ENCODE data around the gene TTC24.
"Not testable (repeated sequence)": the region's sequence is repeated elsewhere in the genome, so short reads cannot be mapped to it uniquely, and the experiment has no call there.

The TTC24 gene

GRCh38 chr1:156589546-156589945, 10.0 kb downstream of the TTC24 start:
- no peak for DNase-seq

GRCh38 chr1:156590326-156591180, 11.0 kb downstream of the TTC24 start:
- no peak for DNase-seq

GRCh38 chr1:156591181-156591431, 11.6 kb downstream of the TTC24 start:
- DNase-seq: no peak

GRCh38 chr1:156591432-156592157, 12.1 kb downstream of the TTC24 start, which contains the start of gene NAXE:
Gene NAXE, plus strand, starts transcription at chr1:156591776. Its CDS starts 29 bp downstream, at chr1:156591805.
- DNase-seq: peak; percentile 88

- DNase-seq: no peak
Observed at GRCh38 chr1:156592158-156592909, 12.8 kb downstream of the TTC24 start.

- peak; percentile 29 for DNase-seq
Observed at GRCh38 chr1:156592910-156593660, 13.6 kb downstream of the TTC24 start.

GRCh38 chr1:156593661-156593989, 14.1 kb downstream of the TTC24 start:
- no peak for DNase-seq

- no peak for DNase-seq
Observed at GRCh38 chr1:156594190-156594589, 14.7 kb downstream of the TTC24 start.

GRCh38 chr1:156595016-156595415, 15.5 kb downstream of the TTC24 start:
- DNase-seq: no peak

- DNase-seq: no peak
Observed at GRCh38 chr1:156596426-156596825, 16.9 kb downstream of the TTC24 start.

- DNase-seq: no peak
Observed at GRCh38 chr1:156598125-156598524, 18.6 kb downstream of the TTC24 start.

- DNase-seq: no peak
Observed at GRCh38 chr1:156598731-156599432, 19.4 kb downstream of the TTC24 start.

GRCh38 chr1:156599811-156600210, 20.3 kb downstream of the TTC24 start:
- peak; percentile 76 for DNase-seq

- peak; percentile 37 for DNase-seq
Observed at GRCh38 chr1:156600733-156601121, 21.2 kb downstream of the TTC24 start.

GRCh38 chr1:156601122-156601830, 21.8 kb downstream of the TTC24 start, which contains the start of gene GPATCH4:
Gene GPATCH4, minus strand, starts transcription at chr1:156601479.
- peak; percentile 85 for DNase-seq

GRCh38 chr1:156601892-156602291, 22.4 kb downstream of the TTC24 start:
- peak; percentile 31 for DNase-seq

GRCh38 chr1:156602557-156602993, 23.1 kb downstream of the TTC24 start:
- DNase-seq: peak; percentile 66

- DNase-seq: not testable (repeated sequence)
Observed at GRCh38 chr1:156607344-156607743, 27.8 kb downstream of the TTC24 start.

- DNase-seq: peak; percentile 86
Observed at GRCh38 chr1:156608036-156608674, 28.6 kb downstream of the TTC24 start.

- peak; percentile 81 for DNase-seq
Observed at GRCh38 chr1:156608981-156609380, 29.5 kb downstream of the TTC24 start.

- DNase-seq: not testable (repeated sequence)
Observed at GRCh38 chr1:156610072-156610471, 30.5 kb downstream of the TTC24 start.

Data from RPMI8226 (cell line).